ENCODE data around the gene SLC8A1. TPM values are rescaled to one million over a fixed set of nuclear protein-coding genes. Genes with fewer than 3 reads are reported as not detected.

The SLC8A1 gene
- total RNA-seq, 2 donors from 2014 or later, result 23.2 to 28.2 TPM

DNA sequence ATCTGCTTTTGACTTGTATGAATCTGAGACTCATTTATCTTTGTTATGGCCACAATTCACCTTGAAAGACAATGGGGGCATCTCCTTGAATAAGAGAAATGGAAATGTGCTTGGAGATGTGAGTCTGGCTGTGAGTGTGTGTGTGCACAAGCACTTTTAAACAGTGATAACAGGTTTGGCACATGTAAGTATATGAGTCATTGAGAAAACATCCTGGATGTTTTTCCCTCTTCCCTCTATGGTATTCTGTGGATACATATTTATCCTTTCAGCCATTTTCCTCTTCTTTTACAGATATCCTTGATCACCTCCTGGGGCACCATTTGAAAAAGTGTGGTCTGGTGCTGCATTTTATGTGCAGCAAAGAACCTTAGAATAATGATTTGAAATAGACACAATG, 355.5 kb downstream of the SLC8A1 start:
- Histone ChIP-seq H3K36me3 (no peaks in the 10 kb centered on the region), H3K27ac (no peak overlapping the region), H3K4me3 (no peak overlapping the region), H3K4me1 (replicated peaks) (no peaks in the 10 kb centered on the region), H3K27me3 (replicated peaks; ENCODE audit: insufficient read depth) (no peaks in the 10 kb centered on the region), H3K9me3 (no peaks in the 10 kb centered on the region)
- TF ChIP-seq, protein P1, sequence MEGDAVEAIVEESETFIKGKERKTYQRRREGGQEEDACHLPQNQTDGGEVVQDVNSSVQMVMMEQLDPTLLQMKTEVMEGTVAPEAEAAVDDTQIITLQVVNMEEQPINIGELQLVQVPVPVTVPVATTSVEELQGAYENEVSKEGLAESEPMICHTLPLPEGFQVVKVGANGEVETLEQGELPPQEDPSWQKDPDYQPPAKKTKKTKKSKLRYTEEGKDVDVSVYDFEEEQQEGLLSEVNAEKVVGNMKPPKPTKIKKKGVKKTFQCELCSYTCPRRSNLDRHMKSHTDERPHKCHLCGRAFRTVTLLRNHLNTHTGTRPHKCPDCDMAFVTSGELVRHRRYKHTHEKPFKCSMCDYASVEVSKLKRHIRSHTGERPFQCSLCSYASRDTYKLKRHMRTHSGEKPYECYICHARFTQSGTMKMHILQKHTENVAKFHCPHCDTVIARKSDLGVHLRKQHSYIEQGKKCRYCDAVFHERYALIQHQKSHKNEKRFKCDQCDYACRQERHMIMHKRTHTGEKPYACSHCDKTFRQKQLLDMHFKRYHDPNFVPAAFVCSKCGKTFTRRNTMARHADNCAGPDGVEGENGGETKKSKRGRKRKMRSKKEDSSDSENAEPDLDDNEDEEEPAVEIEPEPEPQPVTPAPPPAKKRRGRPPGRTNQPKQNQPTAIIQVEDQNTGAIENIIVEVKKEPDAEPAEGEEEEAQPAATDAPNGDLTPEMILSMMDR (IDR thresholded peaks at IDR 0.05), result no peak
- TF ChIP-seq POLR2AphosphoS5 (IDR thresholded peaks at IDR 0.05), result no peak
- no peak for TF ChIP-seq POLR2A (IDR thresholded peaks at IDR 0.05)
- intact Hi-C loops (cut with DNase I), result no loop called here
- no peak for DNase-seq (ENCODE audit: low spot score)

DNA sequence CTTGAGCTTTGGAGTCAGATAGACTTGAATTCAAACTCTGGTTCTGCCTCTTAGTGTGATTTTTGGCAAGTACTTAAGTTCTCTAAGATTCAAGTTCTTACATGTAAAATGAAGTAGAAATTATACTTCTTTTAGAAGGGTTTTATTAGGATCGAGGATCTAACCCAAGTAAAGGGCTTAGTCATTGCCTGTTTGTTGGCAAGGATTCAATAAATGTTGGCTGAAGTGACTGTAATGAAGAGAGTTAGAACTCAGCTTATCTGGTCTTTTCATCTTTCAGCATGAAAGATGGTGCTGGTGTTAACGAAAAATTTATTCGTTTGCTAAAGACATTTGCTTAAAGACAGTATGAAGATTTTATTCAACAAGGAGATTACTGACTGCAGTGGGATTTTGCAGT, 356.9 kb downstream of the SLC8A1 start:
- no peak overlapping the region for H3K27ac ChIP-seq
- WGBS, result 3% methylated on average over 3 of the region's 3 CpGs
- no peaks in the 10 kb centered on the region for H3K4me1 ChIP-seq (replicated peaks)
- no peak for DNase-seq (ENCODE audit: low spot score)
- no peaks in the 10 kb centered on the region for H3K36me3 ChIP-seq
- intact Hi-C loops (cut with DNase I), result no loop called here
- H3K27me3 ChIP-seq (replicated peaks; ENCODE audit: insufficient read depth), result no peaks in the 10 kb centered on the region
- TF ChIP-seq POLR2A (IDR thresholded peaks at IDR 0.05) (no peak), POLR2AphosphoS5 (IDR thresholded peaks at IDR 0.05) (no peak)
- TF ChIP-seq, protein P1 (IDR thresholded peaks at IDR 0.05), result no peak
- no peak overlapping the region for H3K4me3 ChIP-seq
- no peaks in the 10 kb centered on the region for H3K9me3 ChIP-seq

DNA sequence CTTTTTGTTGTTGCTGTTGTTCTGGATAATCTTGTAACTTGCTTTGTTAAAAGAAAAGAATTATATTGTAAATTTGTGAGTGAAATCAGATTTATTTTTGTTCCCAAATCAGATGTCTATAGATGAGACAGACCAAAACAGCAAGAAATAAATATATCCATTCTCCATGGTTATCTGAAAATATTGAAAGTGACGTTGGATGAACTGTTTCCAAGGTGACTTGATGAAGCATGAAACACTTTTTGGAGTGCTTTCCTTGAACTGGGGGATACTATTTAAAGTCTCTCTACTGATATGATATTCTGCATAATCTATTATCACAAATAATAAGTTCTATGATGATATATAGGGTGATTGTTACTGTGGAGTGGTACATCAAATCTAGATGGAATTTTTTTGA, 357.4 kb downstream of the SLC8A1 start:
- WGBS, result 76% methylated on average over 1 of the region's 1 CpG

DNA sequence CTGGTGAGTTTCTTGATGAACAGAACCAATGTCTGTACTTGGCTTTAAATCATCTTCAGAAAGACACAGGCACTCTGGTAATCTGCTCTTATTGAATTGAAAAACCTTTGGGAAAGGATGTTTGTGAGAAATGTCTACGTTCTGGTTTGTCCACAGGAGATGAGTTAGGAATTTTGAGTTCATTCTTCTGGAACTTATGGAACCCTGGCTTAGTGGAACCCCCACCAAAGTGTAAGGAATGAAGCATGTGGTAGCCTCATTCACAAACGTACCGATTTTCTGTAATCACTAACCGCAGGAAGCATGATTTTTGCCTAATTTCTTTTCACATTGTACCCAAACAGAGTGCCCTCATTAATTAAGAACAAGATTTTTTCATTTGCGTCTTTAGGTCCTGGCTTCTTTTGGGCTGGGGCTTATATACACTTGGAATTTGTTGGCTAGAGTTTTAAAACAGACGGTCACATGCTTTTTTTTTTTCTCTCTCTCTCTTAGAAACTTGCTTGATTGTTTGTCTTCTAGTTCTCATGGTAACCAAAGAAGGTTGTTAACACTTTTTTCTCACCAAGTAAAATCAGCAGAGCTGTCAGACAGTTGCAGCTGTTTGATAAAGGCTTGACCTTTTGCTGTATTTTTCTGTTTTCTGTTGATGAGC, 358.7 kb downstream of the SLC8A1 start:
- intact Hi-C loops (cut with DNase I), result no loop called here
- TF ChIP-seq POLR2AphosphoS5 (IDR thresholded peaks at IDR 0.05) (no peak), POLR2A (IDR thresholded peaks at IDR 0.05) (no peak)
- TF ChIP-seq, protein P1 (IDR thresholded peaks at IDR 0.05), result no peak
- DNase-seq (ENCODE audit: low spot score), result no peak
- 47% methylated on average over 6 of the region's 6 CpGs for WGBS
- Histone ChIP-seq H3K27ac (no peak overlapping the region), H3K27me3 (replicated peaks; ENCODE audit: insufficient read depth) (no peaks in the 10 kb centered on the region), H3K4me3 (no peak overlapping the region), H3K9me3 (no peaks in the 10 kb centered on the region), H3K4me1 (replicated peaks) (no peaks in the 10 kb centered on the region), H3K36me3 (no peaks in the 10 kb centered on the region)

More for the DNA sequence above, 357.4 kb downstream of the SLC8A1 start:
- DNase-seq (ENCODE audit: low spot score), result no peak
- no peaks in the 10 kb centered on the region for H3K4me1 ChIP-seq (replicated peaks)
- no peak for TF ChIP-seq POLR2A (IDR thresholded peaks at IDR 0.05)
- TF ChIP-seq POLR2AphosphoS5 (IDR thresholded peaks at IDR 0.05), result no peak
- TF ChIP-seq, protein P1 (IDR thresholded peaks at IDR 0.05), result no peak
- H3K4me3 ChIP-seq, result no peak overlapping the region
- intact Hi-C loops (cut with DNase I), result no loop called here
- H3K9me3 ChIP-seq, result no peaks in the 10 kb centered on the region
- H3K27ac ChIP-seq, result no peak overlapping the region
- H3K36me3 ChIP-seq, result no peaks in the 10 kb centered on the region
- H3K27me3 ChIP-seq (replicated peaks; ENCODE audit: insufficient read depth), result no peaks in the 10 kb centered on the region

DNA sequence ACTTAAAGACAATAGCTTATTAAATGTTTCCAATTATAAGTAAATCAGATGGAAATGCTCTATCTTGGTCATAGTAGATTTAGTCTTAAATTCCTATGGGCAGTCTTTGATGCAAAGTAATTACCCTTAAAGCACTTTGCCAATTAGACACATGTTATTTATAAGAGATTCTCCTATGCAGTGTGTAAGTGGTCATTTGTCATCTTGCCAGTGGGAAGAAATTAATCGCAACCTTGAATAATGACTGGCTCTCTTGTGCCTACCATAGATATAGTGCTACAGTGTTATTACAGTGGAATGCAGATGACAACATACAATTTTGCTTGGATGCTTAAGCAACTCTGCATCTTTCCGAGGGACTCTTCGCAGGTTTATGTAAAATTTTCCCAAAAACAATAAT, 361.8 kb downstream of the SLC8A1 start:
- Histone ChIP-seq H3K36me3 (no peaks in the 10 kb centered on the region), H3K27ac (no peak overlapping the region), H3K27me3 (replicated peaks; ENCODE audit: insufficient read depth) (no peaks in the 10 kb centered on the region), H3K9me3 (no peaks in the 10 kb centered on the region), H3K4me3 (no peak overlapping the region), H3K4me1 (replicated peaks) (no peaks in the 10 kb centered on the region)
- no peak for TF ChIP-seq POLR2AphosphoS5 (IDR thresholded peaks at IDR 0.05)
- TF ChIP-seq, protein P1 (IDR thresholded peaks at IDR 0.05), result no peak
- TF ChIP-seq POLR2A (IDR thresholded peaks at IDR 0.05), result no peak
- WGBS, result 90% methylated on average over 3 of the region's 3 CpGs
- no peak for DNase-seq (ENCODE audit: low spot score)
- intact Hi-C loops (cut with DNase I), result no loop called here
